Bronchial epithelial cell (primary cell): ENCODE measurements around the gene OTOP3. TPM values are rescaled to one million over a fixed set of nuclear protein-coding genes. Genes with fewer than 3 reads are reported as not detected.
A peak's percentile ranks its signal among the peaks of the same experiment; 100 is the strongest.

Experiments
- DNase-seq: peaks from one replicate; pipeline ENCODE4 v3.0.0-alpha.2; 2010; ENCODE audit warnings: low read depth
- FAIRE-seq: peaks from 2 replicates; lab custom pipeline; 2011; peaks lifted over from hg19 to GRCh38; lab: Jason Lieb, UNC
- H3K27me3 ChIP-seq: 2 replicates; pipeline ENCODE4 v1.5.1; 2011; ENCODE audit warnings: low read length; ENCODE audit not compliant: control insufficient read depth, insufficient read depth
- H3K36me3 ChIP-seq: 2 replicates; pipeline ENCODE4 v1.5.1; 2011; ENCODE audit warnings: low read length; ENCODE audit not compliant: control insufficient read depth, insufficient read depth
- H3K4me3 ChIP-seq: 2 replicates; pipeline ENCODE4 v1.5.1; 2011; ENCODE audit warnings: mild to moderate bottlenecking, low read depth, low read length, control low read depth
- total RNA-seq: library from RNA; depleted of rRNA; stranded (reverse); fragments of >200 nt; gene quantifications from 2 replicates; pipeline ENCODE4 v1.2.1, GENCODE V29; 2014
- TF ChIP-seq, protein P1 (sequence below): IDR thresholded peaks from 2 replicates; pipeline ENCODE4 v1.5.1; 2011; ENCODE audit warnings: mild to moderate bottlenecking, moderate library complexity, low read length, control low read depth, inconsistent platforms; ENCODE audit not compliant: insufficient read depth, severe bottlenecking

The OTOP3 gene
- total RNA-seq, 1 donor from 2014 or later = under 0.01 TPM

DNA sequence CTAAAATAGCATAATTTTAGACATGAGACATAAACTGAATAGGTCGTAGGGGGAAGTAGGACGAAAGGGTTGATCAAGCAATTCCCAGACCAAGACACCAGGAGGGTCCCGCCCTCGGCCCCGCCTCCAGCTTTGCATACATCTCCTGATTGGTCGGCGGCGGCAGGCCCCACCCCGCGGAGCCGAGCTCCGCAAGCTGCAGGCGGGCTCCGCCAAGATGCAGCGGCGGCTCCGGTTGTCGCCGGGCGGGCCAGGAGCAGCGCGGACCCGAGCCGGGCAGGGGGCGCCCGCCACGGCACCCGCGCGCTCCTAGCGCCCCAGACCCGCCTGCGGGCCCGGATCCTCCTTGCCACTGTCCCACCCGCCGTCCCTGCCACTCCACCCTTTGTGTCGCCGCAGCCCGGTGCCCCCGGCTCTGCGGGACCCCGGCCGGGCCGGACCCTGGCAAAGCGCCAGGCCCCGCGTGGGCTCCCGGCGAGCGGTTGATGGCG lies 51.8 kb downstream of the OTOP3 start, which contains the start of gene CDR2L:
CDR2L (plus strand) TSS at position 215 of the 491 bp plus-strand sequence. CDS start 412 bp downstream, outside the sequence.
- TF ChIP-seq, protein P1, sequence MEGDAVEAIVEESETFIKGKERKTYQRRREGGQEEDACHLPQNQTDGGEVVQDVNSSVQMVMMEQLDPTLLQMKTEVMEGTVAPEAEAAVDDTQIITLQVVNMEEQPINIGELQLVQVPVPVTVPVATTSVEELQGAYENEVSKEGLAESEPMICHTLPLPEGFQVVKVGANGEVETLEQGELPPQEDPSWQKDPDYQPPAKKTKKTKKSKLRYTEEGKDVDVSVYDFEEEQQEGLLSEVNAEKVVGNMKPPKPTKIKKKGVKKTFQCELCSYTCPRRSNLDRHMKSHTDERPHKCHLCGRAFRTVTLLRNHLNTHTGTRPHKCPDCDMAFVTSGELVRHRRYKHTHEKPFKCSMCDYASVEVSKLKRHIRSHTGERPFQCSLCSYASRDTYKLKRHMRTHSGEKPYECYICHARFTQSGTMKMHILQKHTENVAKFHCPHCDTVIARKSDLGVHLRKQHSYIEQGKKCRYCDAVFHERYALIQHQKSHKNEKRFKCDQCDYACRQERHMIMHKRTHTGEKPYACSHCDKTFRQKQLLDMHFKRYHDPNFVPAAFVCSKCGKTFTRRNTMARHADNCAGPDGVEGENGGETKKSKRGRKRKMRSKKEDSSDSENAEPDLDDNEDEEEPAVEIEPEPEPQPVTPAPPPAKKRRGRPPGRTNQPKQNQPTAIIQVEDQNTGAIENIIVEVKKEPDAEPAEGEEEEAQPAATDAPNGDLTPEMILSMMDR = no peak
- DNase-seq = peak; percentile 82
- no peak for FAIRE-seq

DNA sequence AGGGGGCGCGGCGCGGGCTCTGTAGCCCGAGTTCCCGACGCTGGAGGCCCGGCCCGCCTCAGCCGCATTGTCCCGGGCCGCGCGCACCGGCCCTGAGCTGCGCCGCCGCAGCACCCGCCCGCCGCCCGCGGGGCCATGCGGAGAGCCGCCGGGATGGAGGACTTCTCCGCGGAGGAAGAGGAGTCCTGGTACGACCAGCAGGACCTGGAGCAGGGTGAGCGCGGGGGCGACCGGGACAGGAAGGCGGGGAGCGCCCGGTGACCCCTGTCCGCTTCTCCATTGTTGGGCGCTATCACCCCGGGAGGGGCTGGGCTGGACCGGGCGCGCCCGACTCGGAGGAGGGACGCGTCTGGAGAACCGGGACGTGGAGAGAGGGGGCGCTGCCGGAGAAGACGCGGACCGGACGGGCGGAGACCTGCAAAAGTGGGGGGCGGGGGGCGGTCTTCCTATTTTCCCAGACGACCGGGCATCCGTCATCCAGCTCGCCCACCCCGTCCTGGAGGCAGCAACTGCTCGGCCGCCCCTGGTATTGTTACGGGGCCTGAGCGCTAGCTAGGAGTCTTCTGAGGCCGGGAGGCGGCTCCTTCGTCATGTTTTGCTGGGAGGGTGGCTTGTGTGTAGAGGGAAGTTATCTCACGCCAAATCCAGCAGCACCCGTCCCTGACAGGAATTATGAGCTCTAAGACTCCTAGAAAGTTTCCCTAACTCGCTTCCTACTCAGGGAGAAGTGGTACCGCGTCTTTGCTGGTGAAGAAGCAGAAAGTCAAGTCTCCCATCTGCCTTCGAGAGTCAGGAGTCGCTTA lies 52.4 kb downstream of the OTOP3 start:
- FAIRE-seq = no peak
- TF ChIP-seq, protein P1 = peak; percentile 34
- Histone ChIP-seq H3K27me3 (no peaks in the 10 kb centered on the region), H3K4me3 (peak overlapping the region; percentile 66), H3K36me3 (no peaks in the 10 kb centered on the region)
- peak; percentile 39 for DNase-seq

More for the DNA sequence above, 51.8 kb downstream of the OTOP3 start, which contains the start of gene CDR2L:
- Histone ChIP-seq H3K36me3 (no peaks in the 10 kb centered on the region), H3K27me3 (no peaks in the 10 kb centered on the region), H3K4me3 (peak within 1 kb of the TSS; percentile 66)

GRCh38 chr17:74990581-74991105 lies 54.9 kb downstream of the OTOP3 start:
- no peak for DNase-seq
- Histone ChIP-seq H3K27me3 (no peaks in the 10 kb centered on the region), H3K4me3 (no peak overlapping the region), H3K36me3 (no peaks in the 10 kb centered on the region)
- FAIRE-seq = no peak
- TF ChIP-seq, protein P1 = no peak

DNA sequence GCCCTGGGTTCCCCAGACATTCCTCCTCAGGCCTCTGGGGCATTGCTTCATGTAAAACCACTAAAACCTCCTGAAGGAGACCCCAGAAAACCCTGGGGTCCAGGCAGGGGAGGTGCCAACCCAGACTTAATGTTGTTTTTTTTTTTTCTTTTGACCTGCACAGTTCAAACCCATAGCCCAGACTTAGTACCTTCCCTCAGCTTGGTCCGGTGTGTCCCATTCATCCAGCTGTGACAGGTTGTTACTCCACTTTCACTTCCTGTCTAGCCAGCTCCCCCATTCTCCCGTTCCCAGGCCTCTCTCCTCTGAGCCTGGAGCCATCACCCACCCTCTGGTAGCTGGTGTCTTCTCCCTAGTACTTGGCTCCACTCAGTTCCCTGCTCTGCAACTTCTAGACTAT lies 56.5 kb downstream of the OTOP3 start:
- DNase-seq (no peak), FAIRE-seq (no peak)
- TF ChIP-seq, protein P1 = no peak
- H3K36me3 ChIP-seq = no peaks in the 10 kb centered on the region
- no peaks in the 10 kb centered on the region for H3K27me3 ChIP-seq
- no peak overlapping the region for H3K4me3 ChIP-seq

DNA sequence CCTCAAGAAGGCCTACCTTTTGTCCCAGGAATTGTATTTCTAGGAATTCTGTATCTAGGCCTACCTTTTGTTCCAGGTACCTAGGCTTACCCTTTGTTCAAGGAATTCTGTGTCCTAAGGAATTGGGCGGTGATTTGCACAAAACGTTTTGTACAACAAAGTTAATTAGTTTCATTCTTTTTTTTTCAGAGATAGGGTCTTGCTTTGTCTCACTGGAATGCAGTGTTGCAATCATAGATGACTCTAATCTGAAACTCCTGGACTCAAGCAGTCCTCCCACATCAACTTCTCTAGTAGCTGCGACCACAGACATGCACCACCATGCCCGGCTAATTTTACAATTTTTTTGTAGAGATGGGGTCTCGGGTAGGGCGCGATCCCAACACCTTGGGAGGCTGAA lies 58.7 kb downstream of the OTOP3 start:
- Histone ChIP-seq H3K36me3 (no peaks in the 10 kb centered on the region), H3K27me3 (no peaks in the 10 kb centered on the region), H3K4me3 (no peak overlapping the region)
- FAIRE-seq (no peak), DNase-seq (peak; percentile 53)
- TF ChIP-seq, protein P1 = no peak
